A673 (cell line): ENCODE measurements around the gene CYP11A1. TPM values are rescaled to one million over a fixed set of nuclear protein-coding genes. Genes with fewer than 3 reads are reported as not detected.
A peak's percentile ranks its signal among the peaks of the same experiment; 100 is the strongest.

Experiments
- BruUV-seq: library from RNA; stranded (reverse); fragments of 400-500 nt; replicated peaks from 2 replicates; lab custom pipeline; 2021; lab: Mats Ljungman, UMichigan
- CTCF ChIA-PET: fragments of 300-600 bp; sonication (Branson Sonifier 250); formaldehyde crosslinking; loops from one replicate; lab custom pipeline; 2022; ENCODE audit warnings: antibody characterized with exemption; lab: Charles Lee
- POLR2A ChIA-PET: fragments of 300-600 bp; sonication (Branson Sonifier 250); formaldehyde crosslinking; loops from one replicate; lab custom pipeline; 2022; ENCODE audit warnings: antibody characterized with exemption; ENCODE audit not compliant: low non-redundant PET; lab: Charles Lee
- DNase-seq: peaks from one replicate; pipeline ENCODE4 v3.0.0-alpha.2; 2015; ENCODE audit warnings: low spot score
- H3K27ac ChIP-seq: fragments of 200-600 bp; sonication (generic); 2 replicates; pipeline ENCODE4 v1.5.1; 2016; ENCODE audit warnings: mixed run types, low read depth, mild to moderate bottlenecking, mixed read lengths, antibody characterized with exemption, low read length; ENCODE audit not compliant: poor library complexity, severe bottlenecking
- H3K27me3 ChIP-seq: fragments of 200-600 bp; sonication (generic); replicated peaks from 2 replicates; pipeline ENCODE4 v1.6.1; 2017; ENCODE audit warnings: mixed run types, low read depth, mild to moderate bottlenecking, mixed read lengths, antibody characterized with exemption, low read length; ENCODE audit not compliant: insufficient read depth, poor library complexity
- H3K36me3 ChIP-seq: fragments of 200-600 bp; sonication (generic); 2 replicates; pipeline ENCODE4 v1.6.1; 2016; ENCODE audit warnings: mixed run types, mild to moderate bottlenecking, mixed read lengths, antibody characterized with exemption, low read length; ENCODE audit not compliant: insufficient read depth, poor library complexity, severe bottlenecking
- H3K4me1 ChIP-seq: fragments of 200-600 bp; sonication (generic); 2 replicates; pipeline ENCODE4 v1.6.1; 2017; ENCODE audit warnings: mixed run types, mild to moderate bottlenecking, mixed read lengths, antibody characterized with exemption, low read length; ENCODE audit not compliant: insufficient read depth, poor library complexity, severe bottlenecking
- H3K4me3 ChIP-seq: fragments of 200-600 bp; sonication (generic); 2 replicates; pipeline ENCODE4 v1.5.1; 2016; ENCODE audit warnings: low read depth, mixed run types, mild to moderate bottlenecking, mixed read lengths, low read length; ENCODE audit not compliant: poor library complexity, severe bottlenecking
- H3K9me3 ChIP-seq: fragments of 200-600 bp; sonication (generic); 2 replicates; pipeline ENCODE4 v1.6.1; 2016; ENCODE audit warnings: mixed run types, low read depth, mild to moderate bottlenecking, mixed read lengths, antibody characterized with exemption, low read length; ENCODE audit not compliant: poor library complexity, severe bottlenecking
- EZH2 ChIP-seq: fragments of 200-600 bp; sonication (generic); IDR thresholded peaks from 2 replicates; pipeline ENCODE4 v1.6.1; 2017; ENCODE audit warnings: borderline replicate concordance, low read depth, mild to moderate bottlenecking, mixed read lengths, antibody characterized with exemption, low read length; ENCODE audit not compliant: poor library complexity, severe bottlenecking
- intact Hi-C: fragments of 100-400 bp; cut with micrococcal nuclease; formaldehyde crosslinking; loops from one replicate; pipeline ENCODE4 v1.10.0; 2022; ENCODE audit not compliant: unreplicated experiment
- total RNA-seq: library from RNA; stranded (reverse); gene quantifications from 2 replicates; pipeline ENCODE4 v1.2.3, GENCODE V29; 2021
- TF ChIP-seq, protein P1 (sequence below): fragments of 300-800, 200-600 bp; sonication (generic); conservative IDR thresholded peaks from 2 replicates; pipeline ENCODE4 v1.5.1; 2017; ENCODE audit warnings: low read depth, mild to moderate bottlenecking, antibody characterized with exemption, low read length, moderate library complexity, mixed read lengths

The CYP11A1 gene
- total RNA-seq, 1 experiment from 2014 or later, result not detected

- BruUV-seq, result no TSS peak
- H3K4me3 ChIP-seq, result no peak overlapping the region
- peaks cover 17% of the 10 kb centered on the region for H3K4me1 ChIP-seq
- H3K9me3 ChIP-seq, result no peaks in the 10 kb centered on the region
- peak; percentile 50 for DNase-seq
- ChIA-PET CTCF (interaction anchor here (0.7 to 1.8 kb wide), 2 partner anchors 19 to 63 kb away, joined by 3 to 4 read pairs; no protein-coding TSS in a partner anchor), POLR2A (no interaction called here)
- H3K27me3 ChIP-seq, result no peaks in the 10 kb centered on the region
- intact Hi-C loops, result no loop called here
- H3K27ac ChIP-seq, result no peak overlapping the region
- H3K36me3 ChIP-seq, result no peaks in the 10 kb centered on the region
- TF ChIP-seq, protein P1, sequence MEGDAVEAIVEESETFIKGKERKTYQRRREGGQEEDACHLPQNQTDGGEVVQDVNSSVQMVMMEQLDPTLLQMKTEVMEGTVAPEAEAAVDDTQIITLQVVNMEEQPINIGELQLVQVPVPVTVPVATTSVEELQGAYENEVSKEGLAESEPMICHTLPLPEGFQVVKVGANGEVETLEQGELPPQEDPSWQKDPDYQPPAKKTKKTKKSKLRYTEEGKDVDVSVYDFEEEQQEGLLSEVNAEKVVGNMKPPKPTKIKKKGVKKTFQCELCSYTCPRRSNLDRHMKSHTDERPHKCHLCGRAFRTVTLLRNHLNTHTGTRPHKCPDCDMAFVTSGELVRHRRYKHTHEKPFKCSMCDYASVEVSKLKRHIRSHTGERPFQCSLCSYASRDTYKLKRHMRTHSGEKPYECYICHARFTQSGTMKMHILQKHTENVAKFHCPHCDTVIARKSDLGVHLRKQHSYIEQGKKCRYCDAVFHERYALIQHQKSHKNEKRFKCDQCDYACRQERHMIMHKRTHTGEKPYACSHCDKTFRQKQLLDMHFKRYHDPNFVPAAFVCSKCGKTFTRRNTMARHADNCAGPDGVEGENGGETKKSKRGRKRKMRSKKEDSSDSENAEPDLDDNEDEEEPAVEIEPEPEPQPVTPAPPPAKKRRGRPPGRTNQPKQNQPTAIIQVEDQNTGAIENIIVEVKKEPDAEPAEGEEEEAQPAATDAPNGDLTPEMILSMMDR, result peak; percentile 70
- TF ChIP-seq EZH2, result no peak
These were observed 64.6 kb downstream of the CYP11A1 start for GRCh38 chr15:74302821-74303359.

DNA sequence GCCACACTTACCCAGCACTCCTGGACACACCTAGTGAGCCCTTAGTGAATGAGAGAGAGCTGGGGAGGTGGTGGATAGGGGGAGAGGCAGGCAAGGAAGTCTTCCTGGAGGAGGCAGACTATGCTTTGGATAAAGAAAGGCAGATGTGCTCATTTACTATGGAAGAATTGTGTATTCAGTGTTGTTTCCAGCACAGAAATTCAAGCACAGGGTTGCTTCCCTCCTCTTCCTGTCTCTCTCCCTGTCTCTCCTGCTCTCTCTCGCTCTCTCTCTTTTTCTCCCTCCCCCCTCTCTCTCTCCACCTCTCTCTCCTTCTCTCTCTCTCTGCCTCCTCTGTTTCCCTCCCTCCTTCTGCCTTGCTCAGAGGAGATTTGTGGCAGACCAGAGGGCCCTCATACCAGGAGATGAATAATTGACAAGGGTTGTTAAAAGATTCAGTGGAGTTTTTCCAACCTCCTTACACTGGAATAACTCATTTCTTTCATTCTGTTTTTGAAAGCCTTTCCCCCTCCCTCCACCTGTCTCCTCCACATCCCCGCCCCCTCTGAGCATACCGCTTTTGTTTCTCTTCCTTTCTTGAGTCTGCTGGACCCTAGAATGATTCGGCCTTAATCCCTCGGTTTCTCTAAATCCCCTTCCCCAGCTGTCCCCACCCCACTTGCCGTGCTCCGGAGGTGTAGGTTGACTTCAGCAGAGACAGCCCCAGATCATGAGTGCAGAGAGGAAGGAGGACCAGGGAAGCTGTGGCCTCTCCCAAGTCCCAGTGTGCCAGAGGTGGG, 65.7 kb downstream of the CYP11A1 start:
- ChIA-PET CTCF (no interaction called here), POLR2A (no interaction called here)
- no peak for DNase-seq
- H3K9me3 ChIP-seq, result no peaks in the 10 kb centered on the region
- H3K36me3 ChIP-seq, result no peaks in the 10 kb centered on the region
- BruUV-seq, result no TSS peak
- intact Hi-C loops, result no loop called here
- TF ChIP-seq, protein P1, result no peak
- TF ChIP-seq EZH2, result no peak
- no peaks in the 10 kb centered on the region for H3K27me3 ChIP-seq
- H3K4me1 ChIP-seq, result peaks cover 17% of the 10 kb centered on the region
- H3K27ac ChIP-seq, result no peak overlapping the region
- no peak overlapping the region for H3K4me3 ChIP-seq

GRCh38 chr15:74300057-74300795, 67.2 kb downstream of the CYP11A1 start:
- ChIA-PET CTCF (no interaction called here), POLR2A (no interaction called here)
- no peaks in the 10 kb centered on the region for H3K9me3 ChIP-seq
- H3K36me3 ChIP-seq, result no peaks in the 10 kb centered on the region
- BruUV-seq, result no TSS peak
- DNase-seq, result peak; percentile 51
- intact Hi-C loops, result no loop called here
- TF ChIP-seq, protein P1, result peak; percentile 35
- no peak for TF ChIP-seq EZH2
- peaks cover 17% of the 10 kb centered on the region for H3K4me1 ChIP-seq
- no peak overlapping the region for H3K4me3 ChIP-seq
- no peak overlapping the region for H3K27ac ChIP-seq
- no peaks in the 10 kb centered on the region for H3K27me3 ChIP-seq
